Measurements from ENCODE around the gene STOX1. TPM values are rescaled to one million over a fixed set of nuclear protein-coding genes. Genes with fewer than 3 reads are reported as not detected.

The STOX1 gene
- total and polyA plus RNA-seq, 10 of the 15 experiments (the other 5 are each of a cell fraction or from before 2014, with no cell fraction given) = 0.18 to 1.2 (median 0.67) TPM; not detected in 1

DNA sequence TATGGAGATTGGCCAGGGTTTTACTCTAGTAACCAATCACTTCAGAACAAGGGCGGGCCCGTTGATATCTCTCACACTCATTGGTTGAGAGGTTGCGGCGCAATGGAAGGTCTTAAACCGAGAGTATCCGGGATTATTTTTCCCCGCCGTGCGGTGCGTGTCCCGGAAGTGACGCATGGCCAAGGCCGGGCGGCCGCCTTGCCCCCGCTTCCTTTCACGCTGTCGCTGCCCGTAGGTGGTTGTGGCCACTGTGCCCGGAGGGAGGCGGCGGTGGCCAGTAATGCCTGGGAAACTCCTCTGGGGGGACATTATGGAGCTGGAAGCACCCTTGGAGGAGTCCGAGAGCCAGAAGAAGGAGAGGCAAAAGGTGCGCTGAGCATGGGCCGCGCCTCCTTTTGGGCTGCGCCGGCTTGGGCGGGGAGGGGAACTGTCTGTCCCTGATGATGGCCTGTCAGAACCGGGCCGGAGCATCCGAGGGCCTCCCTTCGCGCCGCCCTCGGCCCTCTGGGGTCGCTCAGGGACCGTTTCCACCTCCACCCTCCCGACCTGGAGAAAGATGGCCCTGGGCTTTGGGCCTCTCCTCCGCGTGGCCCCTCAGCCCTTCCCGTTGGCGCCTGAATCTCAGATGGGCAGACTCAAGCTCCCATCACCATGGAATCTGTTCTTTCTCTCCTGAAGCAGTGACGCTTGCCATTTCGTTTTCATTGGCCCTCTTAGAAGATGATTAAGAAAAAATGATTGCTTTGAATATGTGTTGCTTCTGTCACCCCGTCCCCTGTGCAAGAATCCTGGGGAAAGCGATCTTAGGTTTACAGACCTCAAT lies 74.0 kb downstream of the STOX1 start, which contains the start of gene DDX50 (continued):
- TF ChIP-seq, protein P1, sequence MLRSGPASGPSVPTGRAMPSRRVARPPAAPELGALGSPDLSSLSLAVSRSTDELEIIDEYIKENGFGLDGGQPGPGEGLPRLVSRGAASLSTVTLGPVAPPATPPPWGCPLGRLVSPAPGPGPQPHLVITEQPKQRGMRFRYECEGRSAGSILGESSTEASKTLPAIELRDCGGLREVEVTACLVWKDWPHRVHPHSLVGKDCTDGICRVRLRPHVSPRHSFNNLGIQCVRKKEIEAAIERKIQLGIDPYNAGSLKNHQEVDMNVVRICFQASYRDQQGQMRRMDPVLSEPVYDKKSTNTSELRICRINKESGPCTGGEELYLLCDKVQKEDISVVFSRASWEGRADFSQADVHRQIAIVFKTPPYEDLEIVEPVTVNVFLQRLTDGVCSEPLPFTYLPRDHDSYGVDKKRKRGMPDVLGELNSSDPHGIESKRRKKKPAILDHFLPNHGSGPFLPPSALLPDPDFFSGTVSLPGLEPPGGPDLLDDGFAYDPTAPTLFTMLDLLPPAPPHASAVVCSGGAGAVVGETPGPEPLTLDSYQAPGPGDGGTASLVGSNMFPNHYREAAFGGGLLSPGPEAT (IDR thresholded peaks at IDR 0.05; ENCODE audit: low read depth) = no peak; the same call in 1 of the 2 replicates
- TF ChIP-seq ATF7 (IDR thresholded peaks at IDR 0.05; ENCODE audit: low read depth) = 0 out of 2 replicates have a peak, but pooled peaks have one; percentile 18
- TF ChIP-seq SMC3 (IDR thresholded peaks at IDR 0.05; ENCODE audit: borderline replicate concordance, low read length) = no peak
- TF ChIP-seq RUNX3 (IDR thresholded peaks at IDR 0.05; ENCODE audit: low read length) = peak; percentile 76
- TF ChIP-seq RCOR1 (conservative IDR thresholded peaks at IDR 0.05; ENCODE audit: low read depth, low read length) = no peak; the same call in 1 of the 2 replicates
- no peak for TF ChIP-seq KAT2A (conservative IDR thresholded peaks at IDR 0.05; ENCODE audit: control insufficient read depth, low read depth, low read length)
- TF ChIP-seq FOS (IDR thresholded peaks at IDR 0.05; ENCODE audit: borderline replicate concordance, extremely low read depth, insufficient read length) = peak; percentile 82
- TF ChIP-seq, protein P2, sequence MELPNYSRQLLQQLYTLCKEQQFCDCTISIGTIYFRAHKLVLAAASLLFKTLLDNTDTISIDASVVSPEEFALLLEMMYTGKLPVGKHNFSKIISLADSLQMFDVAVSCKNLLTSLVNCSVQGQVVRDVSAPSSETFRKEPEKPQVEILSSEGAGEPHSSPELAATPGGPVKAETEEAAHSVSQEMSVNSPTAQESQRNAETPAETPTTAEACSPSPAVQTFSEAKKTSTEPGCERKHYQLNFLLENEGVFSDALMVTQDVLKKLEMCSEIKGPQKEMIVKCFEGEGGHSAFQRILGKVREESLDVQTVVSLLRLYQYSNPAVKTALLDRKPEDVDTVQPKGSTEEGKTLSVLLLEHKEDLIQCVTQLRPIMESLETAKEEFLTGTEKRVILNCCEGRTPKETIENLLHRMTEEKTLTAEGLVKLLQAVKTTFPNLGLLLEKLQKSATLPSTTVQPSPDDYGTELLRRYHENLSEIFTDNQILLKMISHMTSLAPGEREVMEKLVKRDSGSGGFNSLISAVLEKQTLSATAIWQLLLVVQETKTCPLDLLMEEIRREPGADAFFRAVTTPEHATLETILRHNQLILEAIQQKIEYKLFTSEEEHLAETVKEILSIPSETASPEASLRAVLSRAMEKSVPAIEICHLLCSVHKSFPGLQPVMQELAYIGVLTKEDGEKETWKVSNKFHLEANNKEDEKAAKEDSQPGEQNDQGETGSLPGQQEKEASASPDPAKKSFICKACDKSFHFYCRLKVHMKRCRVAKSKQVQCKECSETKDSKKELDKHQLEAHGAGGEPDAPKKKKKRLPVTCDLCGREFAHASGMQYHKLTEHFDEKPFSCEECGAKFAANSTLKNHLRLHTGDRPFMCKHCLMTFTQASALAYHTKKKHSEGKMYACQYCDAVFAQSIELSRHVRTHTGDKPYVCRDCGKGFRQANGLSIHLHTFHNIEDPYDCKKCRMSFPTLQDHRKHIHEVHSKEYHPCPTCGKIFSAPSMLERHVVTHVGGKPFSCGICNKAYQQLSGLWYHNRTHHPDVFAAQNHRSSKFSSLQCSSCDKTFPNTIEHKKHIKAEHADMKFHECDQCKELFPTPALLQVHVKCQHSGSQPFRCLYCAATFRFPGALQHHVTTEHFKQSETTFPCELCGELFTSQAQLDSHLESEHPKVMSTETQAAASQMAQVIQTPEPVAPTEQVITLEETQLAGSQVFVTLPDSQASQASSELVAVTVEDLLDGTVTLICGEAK (IDR thresholded peaks at IDR 0.05; ENCODE audit: borderline replicate concordance) = peak; percentile 88
- TF ChIP-seq FOXK2 (IDR thresholded peaks at IDR 0.05) = no peak; the same call in 1 of the 2 replicates
- TF ChIP-seq, protein P3, sequence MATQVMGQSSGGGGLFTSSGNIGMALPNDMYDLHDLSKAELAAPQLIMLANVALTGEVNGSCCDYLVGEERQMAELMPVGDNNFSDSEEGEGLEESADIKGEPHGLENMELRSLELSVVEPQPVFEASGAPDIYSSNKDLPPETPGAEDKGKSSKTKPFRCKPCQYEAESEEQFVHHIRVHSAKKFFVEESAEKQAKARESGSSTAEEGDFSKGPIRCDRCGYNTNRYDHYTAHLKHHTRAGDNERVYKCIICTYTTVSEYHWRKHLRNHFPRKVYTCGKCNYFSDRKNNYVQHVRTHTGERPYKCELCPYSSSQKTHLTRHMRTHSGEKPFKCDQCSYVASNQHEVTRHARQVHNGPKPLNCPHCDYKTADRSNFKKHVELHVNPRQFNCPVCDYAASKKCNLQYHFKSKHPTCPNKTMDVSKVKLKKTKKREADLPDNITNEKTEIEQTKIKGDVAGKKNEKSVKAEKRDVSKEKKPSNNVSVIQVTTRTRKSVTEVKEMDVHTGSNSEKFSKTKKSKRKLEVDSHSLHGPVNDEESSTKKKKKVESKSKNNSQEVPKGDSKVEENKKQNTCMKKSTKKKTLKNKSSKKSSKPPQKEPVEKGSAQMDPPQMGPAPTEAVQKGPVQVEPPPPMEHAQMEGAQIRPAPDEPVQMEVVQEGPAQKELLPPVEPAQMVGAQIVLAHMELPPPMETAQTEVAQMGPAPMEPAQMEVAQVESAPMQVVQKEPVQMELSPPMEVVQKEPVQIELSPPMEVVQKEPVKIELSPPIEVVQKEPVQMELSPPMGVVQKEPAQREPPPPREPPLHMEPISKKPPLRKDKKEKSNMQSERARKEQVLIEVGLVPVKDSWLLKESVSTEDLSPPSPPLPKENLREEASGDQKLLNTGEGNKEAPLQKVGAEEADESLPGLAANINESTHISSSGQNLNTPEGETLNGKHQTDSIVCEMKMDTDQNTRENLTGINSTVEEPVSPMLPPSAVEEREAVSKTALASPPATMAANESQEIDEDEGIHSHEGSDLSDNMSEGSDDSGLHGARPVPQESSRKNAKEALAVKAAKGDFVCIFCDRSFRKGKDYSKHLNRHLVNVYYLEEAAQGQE (IDR thresholded peaks at IDR 0.05; ENCODE audit: low read depth, low read length) = no peak
- TF ChIP-seq, protein P4, sequence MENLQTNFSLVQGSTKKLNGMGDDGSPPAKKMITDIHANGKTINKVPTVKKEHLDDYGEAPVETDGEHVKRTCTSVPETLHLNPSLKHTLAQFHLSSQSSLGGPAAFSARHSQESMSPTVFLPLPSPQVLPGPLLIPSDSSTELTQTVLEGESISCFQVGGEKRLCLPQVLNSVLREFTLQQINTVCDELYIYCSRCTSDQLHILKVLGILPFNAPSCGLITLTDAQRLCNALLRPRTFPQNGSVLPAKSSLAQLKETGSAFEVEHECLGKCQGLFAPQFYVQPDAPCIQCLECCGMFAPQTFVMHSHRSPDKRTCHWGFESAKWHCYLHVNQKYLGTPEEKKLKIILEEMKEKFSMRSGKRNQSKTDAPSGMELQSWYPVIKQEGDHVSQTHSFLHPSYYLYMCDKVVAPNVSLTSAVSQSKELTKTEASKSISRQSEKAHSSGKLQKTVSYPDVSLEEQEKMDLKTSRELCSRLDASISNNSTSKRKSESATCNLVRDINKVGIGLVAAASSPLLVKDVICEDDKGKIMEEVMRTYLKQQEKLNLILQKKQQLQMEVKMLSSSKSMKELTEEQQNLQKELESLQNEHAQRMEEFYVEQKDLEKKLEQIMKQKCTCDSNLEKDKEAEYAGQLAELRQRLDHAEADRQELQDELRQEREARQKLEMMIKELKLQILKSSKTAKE (IDR thresholded peaks at IDR 0.05; ENCODE audit: low read depth, poor library complexity, severe bottlenecking) = no peak
- TF ChIP-seq, protein P5, sequence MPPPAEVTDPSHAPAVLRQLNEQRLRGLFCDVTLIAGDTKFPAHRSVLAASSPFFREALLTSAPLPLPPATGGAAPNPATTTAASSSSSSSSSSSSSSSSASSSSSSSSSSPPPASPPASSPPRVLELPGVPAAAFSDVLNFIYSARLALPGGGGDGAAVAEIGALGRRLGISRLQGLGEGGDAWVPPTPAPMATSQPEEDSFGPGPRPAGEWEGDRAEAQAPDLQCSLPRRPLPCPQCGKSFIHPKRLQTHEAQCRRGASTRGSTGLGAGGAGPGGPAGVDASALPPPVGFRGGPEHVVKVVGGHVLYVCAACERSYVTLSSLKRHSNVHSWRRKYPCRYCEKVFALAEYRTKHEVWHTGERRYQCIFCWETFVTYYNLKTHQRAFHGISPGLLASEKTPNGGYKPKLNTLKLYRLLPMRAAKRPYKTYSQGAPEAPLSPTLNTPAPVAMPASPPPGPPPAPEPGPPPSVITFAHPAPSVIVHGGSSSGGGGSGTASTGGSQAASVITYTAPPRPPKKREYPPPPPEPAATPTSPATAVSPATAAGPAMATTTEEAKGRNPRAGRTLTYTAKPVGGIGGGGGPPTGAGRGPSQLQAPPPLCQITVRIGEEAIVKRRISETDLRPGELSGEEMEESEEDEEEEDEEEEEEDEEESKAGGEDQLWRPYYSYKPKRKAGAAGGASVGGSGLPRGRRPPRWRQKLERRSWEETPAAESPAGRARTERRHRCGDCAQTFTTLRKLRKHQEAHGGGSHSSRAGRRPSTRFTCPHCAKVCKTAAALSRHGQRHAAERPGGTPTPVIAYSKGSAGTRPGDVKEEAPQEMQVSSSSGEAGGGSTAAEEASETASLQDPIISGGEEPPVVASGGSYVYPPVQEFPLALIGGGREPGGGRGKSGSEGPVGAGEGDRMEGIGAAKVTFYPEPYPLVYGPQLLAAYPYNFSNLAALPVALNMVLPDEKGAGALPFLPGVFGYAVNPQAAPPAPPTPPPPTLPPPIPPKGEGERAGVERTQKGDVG (CRISPR knock-in tag; IDR thresholded peaks at IDR 0.05) = no peak

Data from GM12878 (cell line).